ENCODE results near the gene GSDMA. TPM values are rescaled to one million over a fixed set of nuclear protein-coding genes. Genes with fewer than 3 reads are reported as not detected.
"Not testable (repeated sequence)": the region's sequence is repeated elsewhere in the genome, so short reads cannot be mapped to it uniquely, and the experiment has no call there.

Gene GSDMA
- total and polyA plus RNA-seq, 5 donors, result 0.29 to 0.97 (median 0.53) TPM; not detected in 2

DNA sequence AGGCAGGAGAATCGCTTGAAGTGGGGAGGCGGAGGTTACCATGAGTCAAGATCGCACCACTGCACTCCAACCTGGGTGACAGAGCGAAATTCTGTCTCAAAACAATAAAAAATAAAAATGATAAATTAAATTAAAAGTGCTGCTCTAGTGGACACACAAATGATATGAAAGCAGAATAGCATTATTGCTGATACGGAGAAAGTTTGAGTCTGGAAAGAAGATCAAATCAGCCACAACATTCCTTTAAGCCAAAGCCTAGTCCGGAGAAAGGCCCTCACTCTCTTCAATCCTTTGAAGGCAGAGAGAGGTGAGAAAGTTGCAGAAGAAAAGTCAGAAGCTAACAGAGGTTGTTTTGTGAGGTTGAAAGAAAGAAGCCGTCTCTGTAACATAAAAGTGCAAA, 37.4 kb downstream of the GSDMA start:
- no peaks in the 10 kb centered on the region for H3K27me3 ChIP-seq (ENCODE audit: control insufficient read depth, insufficient read depth)
- ATAC-seq (no peak), DNase-seq (no peak)
- H3K27ac ChIP-seq (ENCODE audit: low read length), result no peak overlapping the region
- WGBS, result 88% methylated on average over 7 of the region's 7 CpGs
- no peak overlapping the region for H3K4me3 ChIP-seq (ENCODE audit: low read length)
- H3K9me3 ChIP-seq (ENCODE audit: control insufficient read depth, low read length), result no peaks in the 10 kb centered on the region
- intact Hi-C loops (cut with DNase I), result no loop called here
- peaks cover 3% of the 10 kb centered on the region for H3K4me1 ChIP-seq (ENCODE audit: control insufficient read depth, insufficient read depth, low read length)

- H3K4me3 ChIP-seq (ENCODE audit: low read length); H3K4me1 ChIP-seq (ENCODE audit: control insufficient read depth, insufficient read depth, low read length); DNase-seq; H3K9me3 ChIP-seq (ENCODE audit: control insufficient read depth, low read length); ATAC-seq; H3K27ac ChIP-seq (ENCODE audit: low read length); H3K27me3 ChIP-seq (ENCODE audit: control insufficient read depth, insufficient read depth); intact Hi-C loops (cut with DNase I): not testable (repeated sequence)
- WGBS, result 81% methylated on average over 8 of the region's 8 CpGs
Measured at GRCh38 chr17:40001335-40001734, 38.5 kb downstream of the GSDMA start.

GRCh38 chr17:40004072-40004471, 41.3 kb downstream of the GSDMA start:
- Histone ChIP-seq H3K9me3 (ENCODE audit: control insufficient read depth, low read length) (no peaks in the 10 kb centered on the region), H3K27me3 (ENCODE audit: control insufficient read depth, insufficient read depth) (no peaks in the 10 kb centered on the region), H3K27ac (ENCODE audit: low read length) (no peak overlapping the region), H3K4me1 (ENCODE audit: control insufficient read depth, insufficient read depth, low read length) (no peaks in the 10 kb centered on the region), H3K4me3 (ENCODE audit: low read length) (no peak overlapping the region)
- WGBS, result 91% methylated on average over 9 of the region's 9 CpGs
- DNase-seq (peak in 1 of 3 donors; percentile 11), ATAC-seq (no peak)
- intact Hi-C loops (cut with DNase I), result no loop called here

DNA sequence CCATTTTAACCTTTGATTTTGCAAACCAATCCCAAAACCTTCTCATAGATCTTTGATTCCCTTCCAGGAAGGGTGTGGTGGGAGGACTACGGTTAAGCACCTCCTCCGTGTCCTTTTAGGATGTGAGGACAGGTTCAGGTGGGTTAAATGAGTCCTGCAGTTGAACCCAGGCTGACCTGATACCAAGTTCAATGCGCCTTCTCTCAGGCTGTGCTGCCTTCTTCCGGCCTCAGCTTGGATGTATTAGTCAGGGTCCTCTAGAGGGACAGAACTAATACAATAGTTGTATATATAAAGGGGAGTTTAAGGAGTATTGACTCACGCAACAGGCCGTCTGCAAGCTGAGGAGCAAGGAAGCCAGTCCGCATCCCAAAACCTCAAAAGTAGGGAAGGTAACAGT, 41.9 kb downstream of the GSDMA start:
- intact Hi-C loops (cut with DNase I), result no loop called here
- no peaks in the 10 kb centered on the region for H3K9me3 ChIP-seq (ENCODE audit: control insufficient read depth, low read length)
- no peak overlapping the region for H3K27ac ChIP-seq (ENCODE audit: low read length)
- no peak overlapping the region for H3K4me3 ChIP-seq (ENCODE audit: low read length)
- no peak for DNase-seq
- no peak for ATAC-seq
- H3K27me3 ChIP-seq (ENCODE audit: control insufficient read depth, insufficient read depth), result no peaks in the 10 kb centered on the region
- no peaks in the 10 kb centered on the region for H3K4me1 ChIP-seq (ENCODE audit: control insufficient read depth, insufficient read depth, low read length)
- 85% methylated on average over 7 of the region's 7 CpGs for WGBS

GRCh38 chr17:40005520-40005919, 42.7 kb downstream of the GSDMA start:
- DNase-seq, result no peak
- Histone ChIP-seq H3K4me3 (ENCODE audit: low read length) (no peak overlapping the region), H3K4me1 (ENCODE audit: control insufficient read depth, insufficient read depth, low read length) (no peaks in the 10 kb centered on the region), H3K9me3 (ENCODE audit: control insufficient read depth, low read length) (no peaks in the 10 kb centered on the region), H3K27me3 (ENCODE audit: control insufficient read depth, insufficient read depth) (no peaks in the 10 kb centered on the region), H3K27ac (ENCODE audit: low read length) (no peak overlapping the region)
- ATAC-seq, result no peak
- 88% methylated on average over 6 of the region's 6 CpGs for WGBS
- intact Hi-C loops (cut with DNase I), result no loop called here

- not testable (repeated sequence) for H3K27ac ChIP-seq (ENCODE audit: low read length); H3K4me1 ChIP-seq (ENCODE audit: control insufficient read depth, insufficient read depth, low read length); ATAC-seq; H3K4me3 ChIP-seq (ENCODE audit: low read length); H3K27me3 ChIP-seq (ENCODE audit: control insufficient read depth, insufficient read depth); H3K9me3 ChIP-seq (ENCODE audit: control insufficient read depth, low read length)
- intact Hi-C loops (cut with DNase I), result loop anchor here in 3 of 4 donors (10.0 kb wide), 4 partner anchors 56 to 184 kb away; no protein-coding TSS in a partner anchor
- DNase-seq, result peak in 2 of 3 donors; percentile 50 to 55
- 94% methylated on average over 38 of the region's 38 CpGs for WGBS
Measured at GRCh38 chr17:40010946-40011500, 48.2 kb downstream of the GSDMA start.

- H3K27me3 ChIP-seq (ENCODE audit: control insufficient read depth, insufficient read depth); H3K4me3 ChIP-seq (ENCODE audit: low read length); H3K9me3 ChIP-seq (ENCODE audit: control insufficient read depth, low read length); H3K4me1 ChIP-seq (ENCODE audit: control insufficient read depth, insufficient read depth, low read length); ATAC-seq; H3K27ac ChIP-seq (ENCODE audit: low read length): not testable (repeated sequence)
- WGBS, result 73% methylated on average over 22 of the region's 22 CpGs
- DNase-seq, result peak in 2 of 3 donors; percentile 21 to 28
- intact Hi-C loops (cut with DNase I), result loop anchor here in 3 of 4 donors (10.0 kb wide), 4 partner anchors 57 to 183 kb away; no protein-coding TSS in a partner anchor
Measured at GRCh38 chr17:40012017-40012647, 49.3 kb downstream of the GSDMA start.

GRCh38 chr17:40014375-40014980, 51.7 kb downstream of the GSDMA start:
- WGBS, result 37% methylated on average over 18 of the region's 18 CpGs
- Histone ChIP-seq H3K9me3 (ENCODE audit: control insufficient read depth, low read length) (no peaks in the 10 kb centered on the region), H3K27ac (ENCODE audit: low read length) (peak overlapping the region; percentile 40), H3K27me3 (ENCODE audit: control insufficient read depth, insufficient read depth) (no peaks in the 10 kb centered on the region), H3K4me3 (ENCODE audit: low read length) (no peak overlapping the region), H3K4me1 (ENCODE audit: control insufficient read depth, insufficient read depth, low read length) (peaks cover 10% of the 10 kb centered on the region)
- intact Hi-C loops (cut with DNase I), result loop anchor here in 3 of 4 donors (10.0 kb wide), 4 partner anchors 60 to 180 kb away; no protein-coding TSS in a partner anchor
- ATAC-seq (peak; percentile 12 to 28), DNase-seq (peak; percentile 39 to 62 (median 48))

DNA sequence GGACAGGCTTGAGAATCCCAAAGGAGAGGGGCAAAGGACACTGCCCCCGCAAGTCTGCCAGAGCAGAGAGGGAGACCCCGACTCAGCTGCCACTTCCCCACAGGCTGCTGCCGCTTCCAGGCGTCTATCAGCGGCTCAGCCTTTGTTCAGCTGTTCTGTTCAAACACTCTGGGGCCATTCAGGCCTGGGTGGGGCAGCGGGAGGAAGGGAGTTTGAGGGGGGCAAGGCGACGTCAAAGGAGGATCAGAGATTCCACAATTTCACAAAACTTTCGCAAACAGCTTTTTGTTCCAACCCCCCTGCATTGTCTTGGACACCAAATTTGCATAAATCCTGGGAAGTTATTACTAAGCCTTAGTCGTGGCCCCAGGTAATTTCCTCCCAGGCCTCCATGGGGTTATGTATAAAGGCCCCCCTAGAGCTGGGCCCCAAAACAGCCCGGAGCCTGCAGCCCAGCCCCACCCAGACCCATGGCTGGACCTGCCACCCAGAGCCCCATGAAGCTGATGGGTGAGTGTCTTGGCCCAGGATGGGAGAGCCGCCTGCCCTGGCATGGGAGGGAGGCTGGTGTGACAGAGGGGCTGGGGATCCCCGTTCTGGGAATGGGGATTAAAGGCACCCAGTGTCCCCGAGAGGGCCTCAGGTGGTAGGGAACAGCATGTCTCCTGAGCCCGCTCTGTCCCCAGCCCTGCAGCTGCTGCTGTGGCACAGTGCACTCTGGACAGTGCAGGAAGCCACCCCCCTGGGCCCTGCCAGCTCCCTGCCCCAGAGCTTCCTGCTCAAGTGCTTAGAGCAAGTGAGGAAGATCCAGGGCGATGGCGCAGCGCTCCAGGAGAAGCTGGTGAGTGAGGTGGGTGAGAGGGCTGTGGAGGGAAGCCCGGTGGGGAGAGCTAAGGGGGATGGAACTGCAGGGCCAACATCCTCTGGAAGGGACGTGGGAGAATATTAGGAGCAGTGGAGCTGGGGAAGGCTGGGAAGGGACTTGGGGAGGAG, 52.5 kb downstream of the GSDMA start, which contains the start of gene CSF3:
CSF3 (plus strand) TSS at position 436 of the 993 bp plus-strand sequence; CDS start at position 471, 35 bp downstream.
- DNase-seq (peak; percentile 53 to 72 (median 71)), ATAC-seq (peak in 1 of 2 donors; percentile 54)
- intact Hi-C loops (cut with DNase I), result loop anchor here (5.0 to 10.0 kb wide), 5 partner anchors 60 to 180 kb away; no protein-coding TSS in a partner anchor
- WGBS, result 57% methylated on average over 20 of the region's 20 CpGs
- peak within 1 kb of the TSS; percentile 40 for H3K27ac ChIP-seq (ENCODE audit: low read length)
- peaks cover 10% of the 10 kb centered on the region for H3K4me1 ChIP-seq (ENCODE audit: control insufficient read depth, insufficient read depth, low read length)
- no peaks in the 10 kb centered on the region for H3K27me3 ChIP-seq (ENCODE audit: control insufficient read depth, insufficient read depth)
- no peaks in the 10 kb centered on the region for H3K9me3 ChIP-seq (ENCODE audit: control insufficient read depth, low read length)
- H3K4me3 ChIP-seq (ENCODE audit: low read length), result no peak within 1 kb of the TSS
